ENCODE results near the gene DIAPH2.
A peak's percentile ranks its signal among the peaks of the same experiment; 100 is the strongest.

DIAPH2 gene

DNA sequence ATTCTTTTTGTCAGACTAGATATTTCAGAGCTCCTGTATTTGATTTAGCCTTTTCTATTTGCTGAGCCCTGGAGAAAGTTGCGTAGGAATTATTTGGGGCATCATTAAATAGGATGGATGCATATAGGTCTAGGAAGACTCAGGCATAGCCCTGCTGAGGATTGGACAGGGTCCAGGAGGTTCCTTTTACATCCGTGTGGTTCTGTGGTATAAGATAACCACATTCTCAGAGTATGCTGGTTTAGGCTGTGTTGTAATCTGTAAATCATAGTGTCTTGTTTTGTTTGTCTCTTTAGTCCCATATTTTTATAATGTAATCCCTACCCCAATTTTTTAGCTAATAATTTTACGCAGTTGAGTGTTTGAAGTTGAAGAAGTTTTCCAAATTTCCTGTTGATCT, 712.7 kb downstream of the DIAPH2 start:
- peak in 2 of 3 donors; percentile 15 to 27 for DNase-seq
- Histone ChIP-seq H3K27me3 (replicated peaks in 2 of 5; ENCODE audit: control insufficient read depth in 4 of 5, insufficient read depth in 5 of 5, low read length in 4 of 5) (peaks cover 0 to 2% (median 0%) of the 10 kb centered on the region in 5 experiments), H3K4me1 (ENCODE audit: control extremely low read depth in 1 of 4, control insufficient read depth in 4 of 4, insufficient read depth in 4 of 4, low read length in 3 of 4) (no peaks in the 10 kb centered on the region), H3K4me3 (ENCODE audit: control insufficient read depth in 1 of 7, extremely low read depth in 1 of 7, insufficient read depth in 4 of 7, low read depth in 2 of 7, low read length in 6 of 7) (no peak overlapping the region), H3K36me3 (ENCODE audit: control insufficient read depth in 4 of 4, insufficient read depth in 4 of 4, low read length in 3 of 4) (no peaks in the 10 kb centered on the region), H3K9me3 (ENCODE audit: control extremely low read depth in 1 of 5, control insufficient read depth in 4 of 5, insufficient read depth in 2 of 5, low read depth in 1 of 5, low read length in 4 of 5) (no peaks in the 10 kb centered on the region), H3K27ac (ENCODE audit: insufficient read depth in 1 of 2, low read depth in 1 of 2, low read length in 2 of 2, poor library complexity in 1 of 2, severe bottlenecking in 2 of 2) (no peak overlapping the region)
- 50% methylated on average over 2 of the region's 3 CpGs for WGBS (ENCODE audit: insufficient coverage)
- CTCF ChIA-PET, result no interaction called here
- POLR2A ChIA-PET, result no interaction called here

DNA sequence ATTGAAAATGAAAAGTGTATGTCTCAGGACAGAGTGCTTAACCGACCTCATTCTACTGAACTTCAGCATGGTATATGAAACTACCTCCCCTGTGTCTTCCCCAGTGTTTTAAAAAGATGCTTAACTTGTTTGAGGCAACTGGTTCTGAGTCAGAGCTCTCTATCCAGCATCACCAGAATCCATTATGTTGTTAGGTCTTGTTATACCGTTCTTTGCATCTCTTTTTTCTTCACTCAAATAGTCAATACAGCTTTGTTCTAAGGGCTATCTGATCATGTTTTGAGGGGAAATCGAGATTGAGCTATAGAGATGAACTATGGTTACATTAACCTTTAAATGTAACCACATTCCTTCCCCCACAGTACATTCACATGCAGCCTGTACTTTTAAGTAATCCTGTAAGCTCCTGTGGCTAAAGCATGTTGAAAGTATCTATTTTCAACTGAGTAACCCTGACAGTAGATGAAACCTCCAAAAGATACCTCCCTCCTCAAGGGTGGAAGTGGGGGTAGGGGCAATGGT, 713.4 kb downstream of the DIAPH2 start:
- POLR2A ChIA-PET, result no interaction called here
- CTCF ChIA-PET, result no interaction called here
- WGBS (ENCODE audit: insufficient coverage), result 100% methylated on average over 1 of the region's 3 CpGs

DNA sequence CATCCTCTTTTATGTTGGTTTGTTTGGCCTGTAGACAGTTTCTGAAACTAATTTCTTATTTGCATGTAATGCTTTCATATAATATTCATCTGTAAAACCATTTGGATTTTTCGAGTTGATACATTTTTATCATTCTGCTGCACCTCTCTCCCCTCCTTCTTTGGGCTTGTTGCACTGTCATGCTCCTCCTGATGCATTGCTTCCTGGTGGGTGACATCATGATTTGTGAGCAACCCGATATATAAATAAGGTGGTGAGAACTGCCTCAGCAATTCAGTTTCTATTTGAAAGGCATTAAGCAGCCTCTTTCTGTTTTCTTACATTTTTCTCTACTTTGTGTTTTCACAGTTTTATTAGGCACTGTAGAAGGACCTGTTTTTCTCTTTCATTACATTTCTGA, 714.8 kb downstream of the DIAPH2 start:
- H3K27ac ChIP-seq (ENCODE audit: insufficient read depth in 1 of 2, low read depth in 1 of 2, low read length in 2 of 2, poor library complexity in 1 of 2, severe bottlenecking in 2 of 2), result no peak overlapping the region
- DNase-seq, result peak; percentile 7 to 76 (median 57)

More for the DNA sequence above, 713.4 kb downstream of the DIAPH2 start:
- no peaks in the 10 kb centered on the region for H3K4me1 ChIP-seq (ENCODE audit: control extremely low read depth in 1 of 4, control insufficient read depth in 4 of 4, insufficient read depth in 4 of 4, low read length in 3 of 4)
- H3K9me3 ChIP-seq (ENCODE audit: control extremely low read depth in 1 of 5, control insufficient read depth in 4 of 5, insufficient read depth in 2 of 5, low read depth in 1 of 5, low read length in 4 of 5), result no peaks in the 10 kb centered on the region
- H3K27ac ChIP-seq (ENCODE audit: insufficient read depth in 1 of 2, low read depth in 1 of 2, low read length in 2 of 2, poor library complexity in 1 of 2, severe bottlenecking in 2 of 2), result no peak overlapping the region
- H3K27me3 ChIP-seq (replicated peaks in 2 of 5; ENCODE audit: control insufficient read depth in 4 of 5, insufficient read depth in 5 of 5, low read length in 4 of 5), result no peaks in the 10 kb centered on the region
- H3K4me3 ChIP-seq (ENCODE audit: control insufficient read depth in 1 of 7, extremely low read depth in 1 of 7, insufficient read depth in 4 of 7, low read depth in 2 of 7, low read length in 6 of 7), result no peak overlapping the region
- H3K36me3 ChIP-seq (ENCODE audit: control insufficient read depth in 4 of 4, insufficient read depth in 4 of 4, low read length in 3 of 4), result no peaks in the 10 kb centered on the region
- no peak for DNase-seq

DNA sequence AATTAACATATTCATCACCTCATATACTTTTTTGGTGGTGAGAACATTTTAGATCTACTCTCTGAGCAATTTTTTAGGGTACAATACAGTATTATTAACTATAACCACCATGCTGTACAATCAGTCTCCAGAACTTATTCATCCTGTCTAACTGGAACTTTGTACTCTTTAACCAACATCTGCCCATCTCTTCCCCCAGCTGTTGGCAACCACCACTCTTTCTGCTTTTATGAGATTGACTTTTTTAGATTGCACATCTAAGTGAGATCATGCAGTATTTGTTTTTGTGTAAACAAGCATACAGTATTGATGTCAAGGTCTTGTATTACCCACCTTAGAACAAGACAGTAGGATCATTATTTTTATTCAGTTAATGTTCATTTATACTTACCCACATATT, 715.9 kb downstream of the DIAPH2 start:
- Histone ChIP-seq H3K36me3 (ENCODE audit: control insufficient read depth in 4 of 4, insufficient read depth in 4 of 4, low read length in 3 of 4) (no peaks in the 10 kb centered on the region), H3K27me3 (replicated peaks in 2 of 5; ENCODE audit: control insufficient read depth in 4 of 5, insufficient read depth in 5 of 5, low read length in 4 of 5) (no peaks in the 10 kb centered on the region), H3K27ac (ENCODE audit: insufficient read depth in 1 of 2, low read depth in 1 of 2, low read length in 2 of 2, poor library complexity in 1 of 2, severe bottlenecking in 2 of 2) (no peak overlapping the region), H3K4me3 (ENCODE audit: control insufficient read depth in 1 of 7, extremely low read depth in 1 of 7, insufficient read depth in 4 of 7, low read depth in 2 of 7, low read length in 6 of 7) (no peak overlapping the region), H3K4me1 (ENCODE audit: control extremely low read depth in 1 of 4, control insufficient read depth in 4 of 4, insufficient read depth in 4 of 4, low read length in 3 of 4) (no peaks in the 10 kb centered on the region), H3K9me3 (ENCODE audit: control extremely low read depth in 1 of 5, control insufficient read depth in 4 of 5, insufficient read depth in 2 of 5, low read depth in 1 of 5, low read length in 4 of 5) (no peaks in the 10 kb centered on the region)
- no peak for DNase-seq
- POLR2A ChIA-PET, result no interaction called here
- CTCF ChIA-PET, result no interaction called here

More for the DNA sequence above, 714.8 kb downstream of the DIAPH2 start:
- H3K4me1 ChIP-seq (ENCODE audit: control extremely low read depth in 1 of 4, control insufficient read depth in 4 of 4, insufficient read depth in 4 of 4, low read length in 3 of 4), result no peaks in the 10 kb centered on the region
- H3K27me3 ChIP-seq (replicated peaks in 2 of 5; ENCODE audit: control insufficient read depth in 4 of 5, insufficient read depth in 5 of 5, low read length in 4 of 5), result no peaks in the 10 kb centered on the region
- ChIA-PET CTCF (no interaction called here), POLR2A (no interaction called here)
- no peaks in the 10 kb centered on the region for H3K36me3 ChIP-seq (ENCODE audit: control insufficient read depth in 4 of 4, insufficient read depth in 4 of 4, low read length in 3 of 4)
- H3K9me3 ChIP-seq (ENCODE audit: control extremely low read depth in 1 of 5, control insufficient read depth in 4 of 5, insufficient read depth in 2 of 5, low read depth in 1 of 5, low read length in 4 of 5), result no peaks in the 10 kb centered on the region
- WGBS (ENCODE audit: insufficient coverage), result no CpG with 5 or more reads among the region's 2 CpGs
- no peak overlapping the region for H3K4me3 ChIP-seq (ENCODE audit: control insufficient read depth in 1 of 7, extremely low read depth in 1 of 7, insufficient read depth in 4 of 7, low read depth in 2 of 7, low read length in 6 of 7)

DNA sequence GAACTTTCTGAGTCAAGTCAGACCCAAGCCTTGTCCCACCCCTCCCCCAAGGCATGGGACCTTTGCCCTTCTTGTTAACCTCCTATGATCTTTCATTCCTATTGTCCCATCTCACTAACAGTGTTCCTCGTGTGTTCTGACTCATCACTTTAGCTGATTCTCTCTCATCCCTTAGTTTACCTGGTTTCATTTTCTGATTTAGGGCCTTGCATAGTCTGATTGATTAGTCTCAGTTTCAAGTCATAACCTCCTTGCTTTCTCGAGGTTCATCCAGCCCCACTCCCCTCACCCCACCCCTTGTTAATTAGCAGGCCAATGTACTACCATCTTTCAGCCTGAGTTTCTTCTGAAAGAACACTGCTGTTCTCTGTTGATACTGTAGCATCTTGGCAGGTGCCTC, 716.5 kb downstream of the DIAPH2 start:
- no peak overlapping the region for H3K4me3 ChIP-seq (ENCODE audit: control insufficient read depth in 1 of 7, extremely low read depth in 1 of 7, insufficient read depth in 4 of 7, low read depth in 2 of 7, low read length in 6 of 7)
- no peaks in the 10 kb centered on the region for H3K9me3 ChIP-seq (ENCODE audit: control extremely low read depth in 1 of 5, control insufficient read depth in 4 of 5, insufficient read depth in 2 of 5, low read depth in 1 of 5, low read length in 4 of 5)
- no peak for DNase-seq
- ChIA-PET CTCF (no interaction called here), POLR2A (no interaction called here)
- no peaks in the 10 kb centered on the region for H3K27me3 ChIP-seq (replicated peaks in 2 of 5; ENCODE audit: control insufficient read depth in 4 of 5, insufficient read depth in 5 of 5, low read length in 4 of 5)
- no peak overlapping the region for H3K27ac ChIP-seq (ENCODE audit: insufficient read depth in 1 of 2, low read depth in 1 of 2, low read length in 2 of 2, poor library complexity in 1 of 2, severe bottlenecking in 2 of 2)
- no peaks in the 10 kb centered on the region for H3K4me1 ChIP-seq (ENCODE audit: control extremely low read depth in 1 of 4, control insufficient read depth in 4 of 4, insufficient read depth in 4 of 4, low read length in 3 of 4)
- WGBS (ENCODE audit: insufficient coverage), result 94% methylated on average over 2 of the region's 2 CpGs
- no peaks in the 10 kb centered on the region for H3K36me3 ChIP-seq (ENCODE audit: control insufficient read depth in 4 of 4, insufficient read depth in 4 of 4, low read length in 3 of 4)

DNA sequence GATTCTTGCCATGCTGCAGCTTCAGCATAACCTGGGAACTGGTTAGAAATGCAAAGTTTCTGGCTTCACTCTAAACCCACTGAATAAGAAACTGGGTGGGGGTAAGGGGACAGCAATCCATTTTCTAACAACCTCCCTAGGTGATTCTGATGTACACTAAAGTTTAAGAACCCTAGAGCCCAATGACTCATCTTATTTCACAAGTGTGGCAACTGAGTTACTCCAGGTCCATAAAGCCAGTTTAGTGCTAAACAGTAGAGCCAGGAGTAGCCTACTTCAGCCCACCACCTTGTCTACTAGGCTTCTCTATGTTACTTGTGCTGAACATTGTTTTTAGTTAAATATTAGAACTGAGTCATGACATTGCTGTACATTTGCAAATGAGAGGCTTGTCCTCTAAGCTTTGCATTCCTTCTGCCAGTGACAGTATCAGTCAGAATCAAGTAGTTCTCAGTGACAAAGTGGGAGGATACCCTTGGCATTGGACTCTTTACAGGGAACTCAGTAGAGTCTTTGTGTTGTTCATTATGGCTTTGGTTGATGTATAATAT, 717.0 kb downstream of the DIAPH2 start:
- no peak overlapping the region for H3K4me3 ChIP-seq (ENCODE audit: control insufficient read depth in 1 of 7, extremely low read depth in 1 of 7, insufficient read depth in 4 of 7, low read depth in 2 of 7, low read length in 6 of 7)
- H3K27ac ChIP-seq (ENCODE audit: insufficient read depth in 1 of 2, low read depth in 1 of 2, low read length in 2 of 2, poor library complexity in 1 of 2, severe bottlenecking in 2 of 2), result no peak overlapping the region
- H3K4me1 ChIP-seq (ENCODE audit: control extremely low read depth in 1 of 4, control insufficient read depth in 4 of 4, insufficient read depth in 4 of 4, low read length in 3 of 4), result no peaks in the 10 kb centered on the region
- no peaks in the 10 kb centered on the region for H3K36me3 ChIP-seq (ENCODE audit: control insufficient read depth in 4 of 4, insufficient read depth in 4 of 4, low read length in 3 of 4)
- no peaks in the 10 kb centered on the region for H3K9me3 ChIP-seq (ENCODE audit: control extremely low read depth in 1 of 5, control insufficient read depth in 4 of 5, insufficient read depth in 2 of 5, low read depth in 1 of 5, low read length in 4 of 5)
- CTCF ChIA-PET, result no interaction called here
- POLR2A ChIA-PET, result no interaction called here
- DNase-seq, result no peak
- H3K27me3 ChIP-seq (replicated peaks in 2 of 5; ENCODE audit: control insufficient read depth in 4 of 5, insufficient read depth in 5 of 5, low read length in 4 of 5), result no peaks in the 10 kb centered on the region

DNA sequence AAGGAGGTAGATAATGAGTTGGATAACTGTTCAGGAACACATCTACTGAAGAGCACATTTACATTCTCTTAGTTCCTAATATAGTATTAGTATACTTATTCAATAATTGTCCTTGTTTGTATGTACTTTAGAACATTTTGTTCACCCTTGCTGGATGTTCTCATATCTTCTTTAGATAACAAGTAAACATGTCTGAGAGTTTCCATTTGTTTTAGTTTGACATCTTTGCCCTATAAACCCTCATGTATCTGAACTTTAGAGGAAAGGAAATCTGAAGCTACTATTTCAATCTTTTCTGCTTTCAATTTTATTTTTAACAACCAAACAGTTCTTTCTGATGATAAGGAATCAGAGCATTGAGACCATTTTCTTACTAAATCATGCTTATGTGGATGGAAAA, 717.7 kb downstream of the DIAPH2 start:
- H3K9me3 ChIP-seq (ENCODE audit: control extremely low read depth in 1 of 5, control insufficient read depth in 4 of 5, insufficient read depth in 2 of 5, low read depth in 1 of 5, low read length in 4 of 5), result no peaks in the 10 kb centered on the region
- H3K27me3 ChIP-seq (replicated peaks in 2 of 5; ENCODE audit: control insufficient read depth in 4 of 5, insufficient read depth in 5 of 5, low read length in 4 of 5), result no peaks in the 10 kb centered on the region
- no peak overlapping the region for H3K4me3 ChIP-seq (ENCODE audit: control insufficient read depth in 1 of 7, extremely low read depth in 1 of 7, insufficient read depth in 4 of 7, low read depth in 2 of 7, low read length in 6 of 7)
- H3K27ac ChIP-seq (ENCODE audit: insufficient read depth in 1 of 2, low read depth in 1 of 2, low read length in 2 of 2, poor library complexity in 1 of 2, severe bottlenecking in 2 of 2), result no peak overlapping the region
- no peak for DNase-seq
- H3K36me3 ChIP-seq (ENCODE audit: control insufficient read depth in 4 of 4, insufficient read depth in 4 of 4, low read length in 3 of 4), result no peaks in the 10 kb centered on the region
- ChIA-PET CTCF (no interaction called here), POLR2A (no interaction called here)
- H3K4me1 ChIP-seq (ENCODE audit: control extremely low read depth in 1 of 4, control insufficient read depth in 4 of 4, insufficient read depth in 4 of 4, low read length in 3 of 4), result no peaks in the 10 kb centered on the region

Data from common myeloid progenitor, CD34-positive (primary cell).